HT-29 (cell line): ENCODE measurements around the gene PHF21B. TPM values are rescaled to one million over a fixed set of nuclear protein-coding genes. Genes with fewer than 3 reads are reported as not detected.
"Not testable (repeated sequence)": the region's sequence is repeated elsewhere in the genome, so short reads cannot be mapped to it uniquely, and the experiment has no call there.

Experiments used
- DNase-seq: peaks from one replicate; pipeline ENCODE4 v3.0.0-alpha.2; 2015; ENCODE audit warnings: low spot score
- total RNA-seq: library from RNA; depleted of rRNA; stranded (reverse); fragments of >200 nt; shearing (Covaris generic); gene quantifications from 2 replicates; pipeline ENCODE4 v1.2.3, GENCODE V29; 2014

Gene PHF21B
- total RNA-seq, 1 experiment from 2014 or later = not detected

DNA sequence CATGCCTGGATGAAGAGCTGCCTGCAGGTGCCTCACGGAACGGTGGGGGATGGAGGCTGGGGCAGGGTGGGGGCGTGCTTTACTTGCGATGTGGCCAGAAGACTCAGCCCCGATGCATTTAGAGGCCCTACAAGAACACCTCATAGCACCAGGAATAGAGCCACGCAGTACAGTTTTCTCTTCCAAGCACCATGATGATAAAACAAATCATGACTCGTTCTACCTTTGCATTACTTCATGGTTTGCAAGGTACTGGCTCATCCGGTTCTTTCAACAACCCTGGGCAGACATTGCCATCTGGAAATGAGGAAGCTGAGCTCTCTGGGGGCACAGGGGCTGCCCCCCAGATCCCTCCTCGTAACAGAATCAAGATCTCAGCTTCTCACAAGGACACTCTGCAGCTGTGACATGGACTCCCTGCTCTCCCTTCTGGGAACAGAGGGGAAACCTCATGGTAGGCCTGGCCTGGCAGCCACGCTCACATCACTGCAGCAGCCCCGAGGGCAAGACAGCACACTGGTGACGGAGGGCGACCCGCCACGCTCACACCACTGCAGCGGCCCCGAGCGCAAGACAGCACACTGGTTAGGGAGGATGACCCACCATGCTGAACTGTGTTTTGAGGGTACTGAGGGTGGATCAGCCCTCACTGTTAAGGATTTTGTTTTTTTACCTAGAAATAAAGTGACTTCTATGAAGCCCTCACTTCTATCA, 46.9 kb downstream of the PHF21B start:
- DNase-seq = no peak

- DNase-seq = not testable (repeated sequence)
These were observed 48.1 kb downstream of the PHF21B start for GRCh38 chr22:44961682-44962081.

GRCh38 chr22:44956840-44957767, 52.7 kb downstream of the PHF21B start:
- no peak for DNase-seq

- DNase-seq = no peak
These were observed 54.7 kb downstream of the PHF21B start for GRCh38 chr22:44955102-44955501.

- no peak for DNase-seq
These were observed 55.7 kb downstream of the PHF21B start for GRCh38 chr22:44954149-44954548.

DNA sequence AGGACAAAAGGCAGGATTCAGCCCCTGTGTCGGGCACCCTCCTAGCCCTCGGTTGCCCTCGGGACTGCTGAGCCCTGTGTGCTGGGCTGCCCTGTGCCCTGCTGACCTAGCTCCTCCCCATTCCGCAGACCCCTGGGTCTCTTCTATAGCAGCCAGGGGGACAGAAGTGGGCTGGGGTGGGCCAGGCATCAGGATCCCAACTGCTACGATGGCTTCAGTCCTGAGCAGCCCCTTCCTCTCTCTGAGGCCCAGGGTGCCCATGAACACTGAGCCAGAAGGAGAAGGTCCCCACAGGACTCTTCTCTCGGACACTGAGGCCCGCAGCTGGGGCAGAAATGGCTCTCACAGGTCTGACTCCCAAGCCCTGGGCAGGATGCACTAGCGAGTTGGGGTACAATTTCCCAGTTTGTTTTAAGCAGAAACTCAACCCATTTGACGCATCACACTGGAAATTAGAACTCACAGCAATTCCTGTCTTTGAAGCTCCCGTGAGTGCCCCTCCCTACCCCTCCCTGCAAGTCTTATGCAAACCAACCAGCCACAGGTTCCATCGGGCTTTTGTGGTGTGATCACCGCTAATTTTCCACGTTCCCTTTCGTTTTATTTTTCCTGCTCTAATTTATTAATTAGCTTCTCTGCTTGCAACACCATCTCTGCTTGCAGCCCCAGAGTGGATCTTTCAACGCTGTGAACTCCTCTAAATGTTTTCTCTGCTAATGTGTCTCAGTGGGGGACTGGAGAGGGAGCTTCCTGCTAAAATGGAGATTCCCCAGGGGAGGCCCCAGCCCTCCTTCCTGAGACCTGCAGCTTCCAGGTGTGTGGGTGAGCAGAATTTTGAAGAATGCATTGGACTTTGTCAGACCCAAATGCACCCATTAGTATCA, 56.7 kb downstream of the PHF21B start:
- no peak for DNase-seq

DNA sequence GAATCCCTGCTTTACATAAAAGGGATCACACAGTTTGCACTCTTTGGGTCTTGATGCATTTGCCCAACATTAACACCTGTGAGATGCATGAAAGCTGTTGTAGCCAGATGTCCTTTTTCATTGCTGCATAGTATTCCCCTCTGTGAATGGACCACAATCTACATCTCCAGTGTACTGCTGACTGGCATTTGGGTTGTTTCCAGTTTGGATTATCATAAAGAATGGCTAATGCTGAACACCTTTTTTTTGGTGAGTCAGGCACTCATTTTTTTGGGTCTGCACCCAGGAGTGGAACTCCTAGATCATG, 58.3 kb downstream of the PHF21B start:
- DNase-seq = no peak

DNA sequence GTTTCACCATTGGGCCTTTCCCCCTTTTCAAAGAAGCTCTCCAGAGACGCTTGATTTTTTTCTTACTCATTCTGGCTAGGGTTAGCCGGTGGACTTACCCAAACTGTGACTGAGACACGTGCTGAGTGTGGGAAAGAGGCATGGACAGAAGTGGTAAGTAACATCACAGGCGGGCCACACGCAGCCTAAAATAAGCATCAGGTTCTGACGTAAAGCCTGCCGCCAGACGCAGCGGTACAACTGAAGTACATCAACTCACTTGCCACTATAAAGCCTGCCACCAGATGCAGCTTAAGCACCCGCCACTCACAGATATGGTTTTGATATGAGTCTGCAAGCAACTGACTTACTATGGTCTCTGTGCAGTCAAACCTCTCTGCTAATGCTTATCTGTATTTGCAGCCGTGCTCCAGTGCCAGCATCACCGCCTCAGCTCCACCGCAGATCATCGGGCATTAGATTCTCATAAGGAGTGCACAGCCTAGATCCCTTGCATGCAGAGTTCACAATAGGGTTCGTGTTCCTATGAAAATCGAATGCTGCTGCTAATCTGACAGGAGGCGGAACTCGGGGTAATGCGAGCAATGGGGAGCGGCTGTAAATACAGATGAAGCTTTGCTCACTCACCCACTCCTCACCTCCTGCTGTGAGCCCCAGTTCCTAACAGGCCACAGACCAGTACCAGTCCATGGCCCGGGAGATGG, 58.8 kb downstream of the PHF21B start:
- DNase-seq = no peak

- no peak for DNase-seq
These were observed 62.0 kb downstream of the PHF21B start for GRCh38 chr22:44947846-44948245.

- no peak for DNase-seq
These were observed 62.8 kb downstream of the PHF21B start for GRCh38 chr22:44947049-44947448.

DNA sequence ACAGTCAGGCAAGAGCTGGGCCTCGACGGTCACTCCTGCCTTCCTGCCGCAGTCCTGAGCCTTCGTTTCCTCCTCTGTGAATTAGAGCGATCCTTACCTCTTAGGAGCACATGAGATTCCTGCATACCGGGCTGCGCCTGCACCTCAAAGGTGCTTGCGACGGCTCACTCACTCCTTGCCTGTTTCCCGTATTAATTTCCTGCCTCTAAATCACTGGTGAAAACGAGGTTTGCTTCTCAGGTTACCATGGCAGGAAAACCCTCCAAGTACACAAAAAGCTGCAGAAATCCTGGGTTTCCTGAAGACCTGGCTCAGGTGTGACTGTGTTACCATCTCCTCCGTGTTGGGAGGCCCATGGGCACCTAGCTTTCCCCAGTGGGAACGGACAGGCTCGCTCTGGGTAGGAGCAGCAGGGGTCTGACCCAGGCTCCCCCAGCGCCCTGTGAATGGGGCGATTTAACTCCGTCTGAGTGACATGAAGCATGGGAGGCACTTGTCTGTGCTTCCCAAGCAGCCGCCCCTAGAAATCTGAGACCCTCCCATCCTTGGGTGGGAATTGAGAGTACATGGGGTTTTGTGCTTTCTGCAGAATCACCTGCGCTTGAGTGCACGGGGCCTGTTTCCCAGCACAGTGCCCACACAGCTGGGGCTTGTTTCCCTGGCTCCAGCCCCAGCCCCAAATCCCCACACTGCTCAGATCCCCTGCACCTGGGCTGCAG, 64.8 kb downstream of the PHF21B start:
- no peak for DNase-seq

GRCh38 chr22:44943701-44944324, 66.0 kb downstream of the PHF21B start:
- no peak for DNase-seq

DNA sequence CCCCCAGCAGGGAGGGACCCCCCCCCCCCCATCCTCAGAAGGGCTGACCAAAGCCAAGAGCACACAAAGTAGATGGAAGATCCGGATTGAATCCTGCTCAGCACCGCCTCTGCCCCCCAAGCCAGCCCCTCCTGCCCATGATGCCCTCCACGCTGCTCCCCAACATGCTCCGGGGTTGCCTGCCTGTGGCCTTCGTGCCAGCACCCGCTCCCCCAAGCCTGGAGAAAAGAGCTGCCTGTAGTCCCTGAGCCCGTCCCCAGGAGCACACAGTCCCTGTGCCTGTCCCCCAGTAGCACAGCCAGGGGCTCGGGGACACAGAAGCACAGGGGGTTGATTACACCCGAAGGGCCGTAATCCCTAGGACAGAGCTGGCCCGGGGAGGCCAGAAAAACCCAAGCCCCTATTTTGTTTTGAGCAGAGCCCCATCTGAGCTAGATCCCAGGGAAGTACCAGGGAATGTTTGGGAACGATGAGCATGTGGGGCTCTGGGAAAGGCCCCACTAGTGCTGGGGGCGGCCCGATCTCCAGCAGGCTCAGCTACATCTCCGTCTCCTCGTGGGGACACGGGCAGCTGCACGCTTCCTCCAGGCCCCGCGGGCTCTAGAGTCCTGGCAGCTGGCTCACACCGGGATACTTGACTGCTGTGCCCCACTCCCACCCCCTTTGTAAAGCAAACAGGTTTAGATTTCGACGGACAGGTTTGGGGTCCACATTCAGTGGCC, 66.7 kb downstream of the PHF21B start:
- DNase-seq = no peak

DNA sequence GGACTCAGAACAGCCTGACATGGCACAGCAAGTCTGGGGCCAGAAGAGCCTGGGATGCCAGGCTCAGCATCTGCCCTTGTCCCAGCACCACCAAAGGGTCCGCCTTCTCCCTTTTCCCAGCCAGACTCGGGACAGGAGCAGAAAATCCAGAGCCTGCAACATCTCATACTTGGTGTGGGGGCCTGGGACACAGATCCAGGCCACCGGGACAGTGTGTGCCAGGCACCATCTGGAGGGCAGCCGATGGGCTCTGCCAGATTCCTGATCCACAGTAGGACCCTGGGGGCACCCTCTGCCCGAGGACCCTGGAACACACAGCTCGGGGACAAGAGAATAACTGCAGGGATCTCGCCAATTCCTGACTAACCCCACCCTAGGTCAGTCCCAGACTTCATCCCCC, 67.7 kb downstream of the PHF21B start:
- DNase-seq = no peak

GRCh38 chr22:44941207-44941606, 68.6 kb downstream of the PHF21B start:
- no peak for DNase-seq

- no peak for DNase-seq
These were observed 69.7 kb downstream of the PHF21B start for GRCh38 chr22:44940130-44940529.

DNA sequence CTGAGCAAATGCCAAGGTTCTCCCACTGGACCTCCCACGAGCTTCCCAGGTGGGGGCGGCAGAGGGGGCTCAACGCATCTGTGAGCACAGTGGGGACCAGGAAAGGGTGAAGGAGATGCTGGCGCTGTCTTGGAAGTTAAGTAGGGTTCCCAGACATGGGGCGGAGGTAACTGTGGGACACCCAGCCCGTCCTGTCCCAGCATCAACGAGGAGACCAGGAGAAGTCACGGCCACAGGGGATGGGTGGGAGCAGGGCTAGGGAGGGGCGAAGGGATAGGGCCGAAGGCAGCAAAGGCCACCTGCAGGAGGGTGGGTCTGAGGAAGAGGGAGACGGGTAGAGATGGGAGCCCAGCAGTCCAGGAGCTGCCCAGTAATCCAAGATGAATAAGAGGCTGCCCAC, 70.4 kb downstream of the PHF21B start:
- DNase-seq = no peak

DNA sequence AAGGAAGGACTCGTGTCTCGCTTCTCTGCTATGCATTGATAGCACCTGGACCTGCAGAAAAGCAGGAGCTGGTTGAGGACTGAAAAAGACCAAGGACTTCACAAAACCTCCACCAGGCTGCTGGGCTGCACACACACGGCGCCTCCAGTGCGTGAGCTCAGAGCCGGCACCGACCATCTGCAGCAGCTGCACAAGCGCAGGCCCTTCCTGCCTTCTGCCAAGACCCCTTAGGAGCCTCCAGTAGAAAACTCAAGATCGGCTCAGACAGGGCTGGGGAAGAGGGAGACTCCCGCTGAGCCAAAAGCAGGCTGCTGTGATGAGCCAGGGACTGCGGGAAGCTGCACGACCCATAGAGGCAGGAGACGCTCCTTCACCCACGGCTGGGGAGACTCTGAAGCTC, 70.9 kb downstream of the PHF21B start:
- no peak for DNase-seq

GRCh38 chr22:44937216-44937615, 72.6 kb downstream of the PHF21B start:
- DNase-seq = no peak

DNA sequence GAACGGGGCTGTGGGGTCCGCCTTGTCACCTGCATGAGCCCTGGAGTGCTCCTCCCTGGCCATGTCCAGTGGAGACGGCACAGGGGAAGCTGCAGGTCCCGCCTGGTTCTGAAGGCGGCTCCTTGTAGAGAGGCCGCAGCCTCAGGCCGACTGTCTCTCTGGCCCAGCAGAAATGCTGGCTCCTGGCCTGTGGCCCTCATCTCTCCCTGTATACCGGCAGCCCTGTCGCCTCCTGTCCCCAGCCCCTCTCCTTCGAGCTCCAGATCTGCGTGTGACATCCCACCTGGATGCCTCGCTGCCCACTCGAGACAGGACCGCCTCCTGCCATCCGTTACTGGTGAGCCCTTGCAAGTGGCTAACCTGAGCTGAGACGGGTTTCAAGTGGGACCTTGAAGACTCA, 73.6 kb downstream of the PHF21B start:
- DNase-seq = no peak
